Effector memory CD4-positive, alpha-beta T cell (primary cell): ENCODE results near the gene SNAPIN.

Experiments used
- DNase-seq, 3 donors: peaks; one replicate each; pipeline ENCODE4 v3.0.0-alpha.2; 2020
- H3K27ac ChIP-seq: 2 replicates; pipeline ENCODE4 v1.7.0; 2013; ENCODE audit warnings: mild to moderate bottlenecking, low read length, moderate library complexity; ENCODE audit not compliant: insufficient read depth, poor library complexity, severe bottlenecking
- H3K27me3 ChIP-seq: replicated peaks from 2 replicates; pipeline ENCODE4 v1.7.0; 2013; ENCODE audit warnings: mild to moderate bottlenecking, low read length; ENCODE audit not compliant: insufficient read depth, control insufficient read depth, poor library complexity, severe bottlenecking
- H3K36me3 ChIP-seq: 2 replicates; pipeline ENCODE4 v1.7.0; 2013; ENCODE audit warnings: mild to moderate bottlenecking, low read length, moderate library complexity; ENCODE audit not compliant: control insufficient read depth, insufficient read depth
- H3K4me1 ChIP-seq: 2 replicates; pipeline ENCODE4 v1.7.0; 2013; ENCODE audit warnings: low read length, mild to moderate bottlenecking; ENCODE audit not compliant: control insufficient read depth, insufficient read depth, poor library complexity, severe bottlenecking
- H3K4me3 ChIP-seq: 2 replicates; pipeline ENCODE4 v1.7.0; 2013; ENCODE audit warnings: low read length, low read depth, mild to moderate bottlenecking; ENCODE audit not compliant: insufficient read depth, poor library complexity, severe bottlenecking
- H3K9me3 ChIP-seq: 2 replicates; pipeline ENCODE4 v1.7.0; 2013; ENCODE audit warnings: mild to moderate bottlenecking, low read length, moderate library complexity; ENCODE audit not compliant: control insufficient read depth

Gene SNAPIN

GRCh38 chr1:153646672-153647345 lies 11.7 kb upstream of the SNAPIN start:
- DNase-seq: no peak
- no peak overlapping the region for H3K4me3 ChIP-seq
- H3K27me3 ChIP-seq: no peaks in the 10 kb centered on the region
- no peaks in the 10 kb centered on the region for H3K9me3 ChIP-seq
- peaks cover 52% of the 10 kb centered on the region for H3K36me3 ChIP-seq
- no peak overlapping the region for H3K27ac ChIP-seq
- H3K4me1 ChIP-seq: peaks cover 4% of the 10 kb centered on the region

- no peak overlapping the region for H3K27ac ChIP-seq
- peaks cover 4% of the 10 kb centered on the region for H3K4me1 ChIP-seq
- no peak overlapping the region for H3K4me3 ChIP-seq
- peaks cover 46% of the 10 kb centered on the region for H3K36me3 ChIP-seq
- H3K27me3 ChIP-seq: no peaks in the 10 kb centered on the region
- no peak for DNase-seq
- H3K9me3 ChIP-seq: no peaks in the 10 kb centered on the region
Observed at GRCh38 chr1:153647346-153647714, 11.2 kb upstream of the SNAPIN start.

- no peak overlapping the region for H3K27ac ChIP-seq
- H3K9me3 ChIP-seq: no peaks in the 10 kb centered on the region
- peaks cover 38% of the 10 kb centered on the region for H3K36me3 ChIP-seq
- DNase-seq: no peak
- H3K4me3 ChIP-seq: no peak overlapping the region
- no peaks in the 10 kb centered on the region for H3K27me3 ChIP-seq
- peaks cover 4% of the 10 kb centered on the region for H3K4me1 ChIP-seq
Observed at GRCh38 chr1:153648000-153648643, 10.4 kb upstream of the SNAPIN start.

- DNase-seq: no peak
- no peaks in the 10 kb centered on the region for H3K9me3 ChIP-seq
- H3K27me3 ChIP-seq: no peaks in the 10 kb centered on the region
- no peak overlapping the region for H3K27ac ChIP-seq
- peaks cover 4% of the 10 kb centered on the region for H3K4me1 ChIP-seq
- no peak overlapping the region for H3K4me3 ChIP-seq
- H3K36me3 ChIP-seq: peaks cover 27% of the 10 kb centered on the region
Observed at GRCh38 chr1:153649137-153649862, 9.2 kb upstream of the SNAPIN start.

- Histone ChIP-seq H3K4me3 (no peak overlapping the region), H3K36me3 (peaks cover 22% of the 10 kb centered on the region), H3K27ac (no peak overlapping the region), H3K9me3 (no peaks in the 10 kb centered on the region), H3K4me1 (peaks cover 4% of the 10 kb centered on the region), H3K27me3 (no peaks in the 10 kb centered on the region)
- DNase-seq: no peak
Observed at GRCh38 chr1:153649863-153650235, 8.7 kb upstream of the SNAPIN start.

- Histone ChIP-seq H3K36me3 (peaks cover 7% of the 10 kb centered on the region), H3K4me1 (peaks cover 4% of the 10 kb centered on the region), H3K9me3 (no peaks in the 10 kb centered on the region), H3K27ac (no peak overlapping the region), H3K4me3 (no peak overlapping the region), H3K27me3 (no peaks in the 10 kb centered on the region)
- no peak for DNase-seq
Observed at GRCh38 chr1:153651771-153652170, 6.7 kb upstream of the SNAPIN start.

DNA sequence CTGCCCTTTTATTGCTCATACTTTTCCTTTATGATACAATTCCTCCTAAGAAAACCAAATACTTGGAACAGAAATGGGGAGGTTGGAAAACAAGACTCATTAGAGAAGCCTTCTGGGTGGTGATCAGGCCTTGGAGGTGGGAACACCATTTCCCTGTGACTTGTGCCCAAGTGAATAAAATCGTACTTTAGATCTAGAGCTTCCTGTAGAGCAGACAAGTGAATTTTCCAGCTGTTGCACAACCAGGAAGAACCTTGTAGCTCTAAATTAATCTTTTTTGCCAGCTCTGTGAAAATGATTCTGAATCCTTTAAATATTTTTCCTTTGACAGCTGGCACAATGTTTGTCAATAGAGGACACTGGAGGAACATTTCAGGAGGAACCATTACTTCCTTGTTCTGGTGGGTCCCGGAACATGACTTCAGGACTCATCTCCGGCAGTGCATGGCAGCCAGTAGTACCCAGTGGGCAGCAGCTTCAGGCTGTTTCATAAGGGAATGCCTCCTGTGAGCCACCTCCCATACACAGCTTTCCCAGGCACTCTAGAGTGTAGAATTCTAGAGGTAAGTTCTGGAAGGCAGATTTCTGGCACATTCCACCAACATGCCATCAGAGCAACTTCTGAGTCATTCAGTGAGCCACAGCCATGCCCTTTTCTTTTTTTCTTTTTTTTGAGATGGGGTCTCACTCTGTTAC lies 5.5 kb upstream of the SNAPIN start:
- no peaks in the 10 kb centered on the region for H3K27me3 ChIP-seq
- H3K27ac ChIP-seq: no peak overlapping the region
- no peak overlapping the region for H3K4me3 ChIP-seq
- peaks cover 4% of the 10 kb centered on the region for H3K4me1 ChIP-seq
- H3K9me3 ChIP-seq: no peaks in the 10 kb centered on the region
- H3K36me3 ChIP-seq: no peaks in the 10 kb centered on the region
- DNase-seq: no peak

DNA sequence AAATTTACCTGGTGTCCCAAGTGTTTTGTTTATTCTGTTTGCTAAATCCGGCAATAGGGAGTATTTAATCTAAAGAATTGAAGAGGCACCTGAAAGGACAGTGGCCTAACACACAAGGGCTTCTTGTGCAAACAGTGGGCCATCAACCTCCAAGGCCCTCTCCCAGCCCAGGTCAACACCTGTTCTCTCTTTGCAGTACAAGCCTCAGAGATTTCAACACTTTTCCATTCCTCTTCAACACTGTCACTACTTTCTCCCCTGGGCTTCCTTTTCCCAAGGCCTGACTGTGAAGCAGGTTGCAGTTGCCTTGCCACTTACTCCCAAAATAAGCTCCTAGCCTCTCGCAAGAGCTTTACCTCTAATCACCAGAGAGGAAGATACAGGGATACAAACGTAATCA lies 3.2 kb upstream of the SNAPIN start:
- H3K27ac ChIP-seq: no peak overlapping the region
- no peak for DNase-seq
- no peaks in the 10 kb centered on the region for H3K9me3 ChIP-seq
- no peaks in the 10 kb centered on the region for H3K27me3 ChIP-seq
- H3K4me1 ChIP-seq: peaks cover 11% of the 10 kb centered on the region
- H3K36me3 ChIP-seq: no peaks in the 10 kb centered on the region
- H3K4me3 ChIP-seq: no peak overlapping the region

DNA sequence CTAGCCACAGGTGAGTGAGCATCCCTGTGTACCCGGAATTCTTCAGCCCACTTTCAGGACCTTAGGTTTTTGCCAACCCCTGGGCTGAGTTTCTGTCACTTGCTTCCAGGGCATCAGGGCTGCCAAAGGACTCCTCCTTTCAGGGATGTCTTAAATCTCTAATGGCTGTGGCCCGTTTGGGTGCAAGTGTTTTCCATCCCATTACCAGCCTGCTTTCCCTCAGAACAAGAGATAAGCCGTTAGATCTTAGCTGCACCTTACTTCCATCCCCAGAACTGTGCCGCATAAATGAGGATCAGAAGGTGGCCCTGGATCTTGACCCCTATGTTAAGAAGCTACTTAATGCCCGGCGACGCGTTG lies 652 bp downstream of the SNAPIN start:
- Histone ChIP-seq H3K9me3 (no peaks in the 10 kb centered on the region), H3K4me1 (peaks cover 11% of the 10 kb centered on the region), H3K27me3 (no peaks in the 10 kb centered on the region), H3K4me3 (peak overlapping the region; percentile 93), H3K27ac (peak overlapping the region; percentile 87), H3K36me3 (peaks cover 32% of the 10 kb centered on the region)
- no peak for DNase-seq

DNA sequence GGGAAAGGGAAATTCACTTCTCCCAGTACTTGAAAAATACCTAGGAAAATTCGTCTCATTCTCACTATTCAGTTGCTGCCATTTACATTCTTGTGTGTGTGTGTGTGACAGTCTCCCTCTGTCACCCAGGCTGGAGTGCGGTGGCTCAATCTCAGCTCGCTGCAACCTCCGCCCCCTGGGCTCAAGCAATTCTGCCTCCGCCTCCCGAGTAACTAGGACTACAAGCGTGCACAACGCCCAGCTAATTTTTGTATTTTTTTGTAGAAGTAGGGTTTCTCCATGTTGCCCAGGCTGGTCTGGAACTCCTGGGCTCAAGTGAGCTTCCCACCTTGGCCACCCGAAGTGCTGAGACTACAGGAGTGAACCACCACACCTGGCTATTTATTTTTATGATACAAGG lies 1.2 kb downstream of the SNAPIN start:
- H3K27ac ChIP-seq: peak overlapping the region; percentile 5
- H3K4me1 ChIP-seq: peaks cover 11% of the 10 kb centered on the region
- H3K27me3 ChIP-seq: no peaks in the 10 kb centered on the region
- H3K36me3 ChIP-seq: peaks cover 37% of the 10 kb centered on the region
- DNase-seq: no peak
- H3K4me3 ChIP-seq: peak overlapping the region; percentile 93
- H3K9me3 ChIP-seq: no peaks in the 10 kb centered on the region
